RWPE1 (cell line): ENCODE measurements around the gene NELFE.
A peak's percentile ranks its signal among the peaks of the same experiment; 100 is the strongest.
"Not testable (repeated sequence)": the region's sequence is repeated elsewhere in the genome, so short reads cannot be mapped to it uniquely, and the experiment has no call there.

Experiments
- CTCF ChIA-PET: fragments of 350-600 bp; sonication (Branson Sonifier 250); formaldehyde crosslinking; extraction: SDS; loops from one replicate; lab custom pipeline; 2021; lab: Yijun Ruan, JAX
- POLR2A ChIA-PET: fragments of 400-600 bp; formaldehyde crosslinking; extraction: SDS; loops from one replicate; lab custom pipeline; 2020; ENCODE audit warnings: antibody characterized with exemption; ENCODE audit not compliant: low non-redundant PET; lab: Yijun Ruan, JAX
- DNase-seq: peaks from one replicate; pipeline ENCODE4 v3.0.0; 2012; ENCODE audit warnings: low spot score
- H3K27ac ChIP-seq: fragments of 450-650 bp; 2 replicates; pipeline ENCODE4 v1.5.1; 2017
- TF ChIP-seq, protein P1 (sequence below): fragments of 450-650 bp; conservative IDR thresholded peaks from 2 replicates; pipeline ENCODE4 v1.5.1; 2017; ENCODE audit warnings: low read depth, mild to moderate bottlenecking

Gene NELFE

GRCh38 chr6:31958741-31959739 lies at the start of gene NELFE, which contains the start of gene SKIC2:
TSS of gene NELFE (minus strand) at chr6:31958971. CDS start at chr6:31958446, 525 bp downstream.
TSS of gene SKIC2 (plus strand) at chr6:31959175. CDS start at chr6:31959193, 18 bp downstream.
- CTCF ChIA-PET, result no interaction called here
- DNase-seq, result peak; percentile 99
- peak within 1 kb of the TSS; percentile 72 for H3K27ac ChIP-seq
- POLR2A ChIA-PET, result interaction anchor here (0.8 to 1.5 kb wide), 3 partner anchors 11 to 14 kb away, joined by 3 to 6 read pairs (median 4); partner anchors contain the start of genes CFB and DXO
- TF ChIP-seq, protein P1, sequence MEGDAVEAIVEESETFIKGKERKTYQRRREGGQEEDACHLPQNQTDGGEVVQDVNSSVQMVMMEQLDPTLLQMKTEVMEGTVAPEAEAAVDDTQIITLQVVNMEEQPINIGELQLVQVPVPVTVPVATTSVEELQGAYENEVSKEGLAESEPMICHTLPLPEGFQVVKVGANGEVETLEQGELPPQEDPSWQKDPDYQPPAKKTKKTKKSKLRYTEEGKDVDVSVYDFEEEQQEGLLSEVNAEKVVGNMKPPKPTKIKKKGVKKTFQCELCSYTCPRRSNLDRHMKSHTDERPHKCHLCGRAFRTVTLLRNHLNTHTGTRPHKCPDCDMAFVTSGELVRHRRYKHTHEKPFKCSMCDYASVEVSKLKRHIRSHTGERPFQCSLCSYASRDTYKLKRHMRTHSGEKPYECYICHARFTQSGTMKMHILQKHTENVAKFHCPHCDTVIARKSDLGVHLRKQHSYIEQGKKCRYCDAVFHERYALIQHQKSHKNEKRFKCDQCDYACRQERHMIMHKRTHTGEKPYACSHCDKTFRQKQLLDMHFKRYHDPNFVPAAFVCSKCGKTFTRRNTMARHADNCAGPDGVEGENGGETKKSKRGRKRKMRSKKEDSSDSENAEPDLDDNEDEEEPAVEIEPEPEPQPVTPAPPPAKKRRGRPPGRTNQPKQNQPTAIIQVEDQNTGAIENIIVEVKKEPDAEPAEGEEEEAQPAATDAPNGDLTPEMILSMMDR, result no peak

DNA sequence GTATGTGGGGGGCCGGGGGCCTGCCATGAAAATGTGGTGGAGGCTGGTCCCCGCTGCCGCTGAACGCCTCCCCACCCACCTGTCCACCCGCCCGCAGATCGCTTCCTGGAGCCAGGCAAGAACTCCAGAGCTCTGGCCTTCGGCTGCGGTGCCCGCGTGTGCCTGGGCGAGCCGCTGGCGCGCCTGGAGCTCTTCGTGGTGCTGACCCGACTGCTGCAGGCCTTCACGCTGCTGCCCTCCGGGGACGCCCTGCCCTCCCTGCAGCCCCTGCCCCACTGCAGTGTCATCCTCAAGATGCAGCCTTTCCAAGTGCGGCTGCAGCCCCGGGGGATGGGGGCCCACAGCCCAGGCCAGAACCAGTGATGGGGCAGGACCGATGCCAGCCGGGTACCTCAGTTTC lies 49.3 kb upstream of the NELFE start:
- CTCF ChIA-PET, DNase-seq, H3K27ac ChIP-seq, POLR2A ChIA-PET: not testable (repeated sequence)

DNA sequence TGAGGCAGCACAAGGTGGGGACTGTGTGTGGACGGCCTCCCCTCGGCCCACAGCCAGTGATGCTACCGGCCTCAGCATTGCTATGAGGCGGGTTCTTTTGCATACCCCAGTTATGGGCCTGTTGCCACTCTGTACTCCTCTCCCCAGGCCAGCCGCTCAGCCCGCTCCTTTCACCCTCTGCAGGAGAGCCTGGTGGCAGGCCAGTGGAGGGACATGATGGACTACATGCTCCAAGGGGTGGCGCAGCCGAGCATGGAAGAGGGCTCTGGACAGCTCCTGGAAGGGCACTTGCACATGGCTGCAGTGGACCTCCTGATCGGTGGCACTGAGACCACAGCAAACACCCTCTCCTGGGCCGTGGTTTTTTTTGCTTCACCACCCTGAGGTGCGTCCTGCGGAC lies 48.3 kb upstream of the NELFE start:
- POLR2A ChIA-PET, DNase-seq, CTCF ChIA-PET, H3K27ac ChIP-seq: not testable (repeated sequence)

- CTCF ChIA-PET, POLR2A ChIA-PET, DNase-seq, H3K27ac ChIP-seq: not testable (repeated sequence)
Measured at GRCh38 chr6:32005991-32006529, 47.3 kb upstream of the NELFE start.

GRCh38 chr6:32005538-32005880 lies 46.7 kb upstream of the NELFE start:
- H3K27ac ChIP-seq, POLR2A ChIA-PET, DNase-seq, CTCF ChIA-PET: not testable (repeated sequence)

DNA sequence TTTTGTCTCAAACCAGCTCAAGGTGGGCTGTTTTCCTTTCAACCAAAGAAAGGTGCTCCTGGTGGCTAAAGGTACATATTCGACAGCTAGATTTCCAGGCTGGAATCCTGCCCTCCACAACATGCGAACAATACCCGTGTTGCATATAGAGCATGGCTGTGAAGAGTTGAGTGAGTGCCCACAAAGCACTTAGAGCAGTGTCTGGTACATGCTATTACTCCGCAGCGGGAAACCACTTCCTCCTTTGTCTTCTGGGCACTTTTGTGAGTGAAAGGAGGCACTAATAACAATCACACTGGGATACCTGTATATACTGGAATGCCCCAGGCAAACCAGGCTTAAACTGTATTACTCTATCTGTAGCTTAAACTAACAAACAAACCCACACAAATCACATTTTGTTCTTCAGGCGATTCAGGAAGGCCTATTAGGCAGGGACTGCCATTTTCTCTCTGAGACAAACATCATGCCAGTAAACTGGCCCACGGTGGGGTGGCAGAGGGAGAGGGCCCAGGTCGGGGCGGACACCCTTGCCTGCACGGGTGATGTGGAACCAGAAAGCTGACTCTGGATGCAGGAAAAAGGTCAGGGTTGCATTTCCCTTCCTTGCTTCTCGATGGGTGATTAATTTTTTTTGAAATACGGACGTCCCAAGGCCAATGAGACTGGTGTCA lies 46.2 kb upstream of the NELFE start:
- CTCF ChIA-PET, DNase-seq, H3K27ac ChIP-seq, POLR2A ChIA-PET: not testable (repeated sequence)

DNA sequence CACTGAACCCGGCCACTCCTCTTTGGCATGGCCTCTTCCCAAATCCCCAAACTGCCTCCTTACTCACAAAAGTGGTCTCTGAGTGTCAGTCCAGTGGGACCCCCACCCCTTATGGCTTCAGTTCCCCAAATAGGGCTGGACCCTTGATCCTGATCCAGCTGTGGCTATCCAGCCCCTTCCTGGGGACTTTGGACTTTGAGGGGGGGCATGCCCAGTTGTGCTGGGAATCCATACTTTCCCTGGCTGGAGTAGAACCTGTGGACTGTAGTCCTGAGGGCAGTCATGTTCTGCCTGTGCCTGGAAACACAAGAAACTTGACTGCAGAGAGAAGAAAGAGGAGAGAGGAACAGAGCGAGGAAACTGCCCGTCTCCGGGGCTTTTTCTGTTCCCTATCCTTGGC lies 45.6 kb upstream of the NELFE start:
- CTCF ChIA-PET, DNase-seq, POLR2A ChIA-PET, H3K27ac ChIP-seq: not testable (repeated sequence)

GRCh38 chr6:32003301-32003700 lies 44.5 kb upstream of the NELFE start:
- POLR2A ChIA-PET, H3K27ac ChIP-seq, DNase-seq, CTCF ChIA-PET: not testable (repeated sequence)

DNA sequence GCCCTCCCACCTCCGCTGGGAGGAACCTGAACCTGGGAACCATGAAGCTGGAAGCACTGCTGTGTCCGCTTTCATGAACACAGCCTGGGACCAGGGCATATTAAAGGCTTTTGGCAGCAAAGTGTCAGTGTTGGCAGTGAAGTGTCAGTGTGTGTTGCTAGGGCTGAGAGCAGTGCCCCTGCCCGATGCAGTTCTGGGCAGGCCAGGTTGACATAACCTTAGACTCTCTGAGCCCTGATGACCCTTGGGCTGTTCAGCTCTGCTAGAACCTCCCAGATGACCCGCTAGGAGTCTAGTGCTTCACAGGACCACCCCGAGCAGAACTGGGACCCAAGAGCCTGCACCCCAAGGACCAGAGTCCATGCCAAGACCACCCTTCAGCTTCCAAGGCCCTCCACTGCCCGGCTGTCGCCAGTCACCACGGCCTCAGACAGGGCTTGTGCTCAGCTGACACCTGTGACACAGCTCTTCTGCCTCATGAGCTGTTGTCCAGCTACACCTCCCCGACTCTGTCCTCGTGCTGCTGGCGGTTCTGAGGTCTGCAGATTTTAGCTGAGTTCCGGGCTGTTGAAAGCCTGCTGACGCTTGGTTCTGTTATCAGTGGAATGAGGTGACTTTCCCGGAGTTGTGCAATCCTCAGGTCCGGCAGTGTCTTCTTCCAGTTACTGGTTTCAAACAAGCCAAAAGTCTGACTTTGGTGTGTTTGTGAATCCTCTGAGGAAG lies 43.9 kb upstream of the NELFE start:
- DNase-seq, CTCF ChIA-PET, POLR2A ChIA-PET, H3K27ac ChIP-seq: not testable (repeated sequence)

DNA sequence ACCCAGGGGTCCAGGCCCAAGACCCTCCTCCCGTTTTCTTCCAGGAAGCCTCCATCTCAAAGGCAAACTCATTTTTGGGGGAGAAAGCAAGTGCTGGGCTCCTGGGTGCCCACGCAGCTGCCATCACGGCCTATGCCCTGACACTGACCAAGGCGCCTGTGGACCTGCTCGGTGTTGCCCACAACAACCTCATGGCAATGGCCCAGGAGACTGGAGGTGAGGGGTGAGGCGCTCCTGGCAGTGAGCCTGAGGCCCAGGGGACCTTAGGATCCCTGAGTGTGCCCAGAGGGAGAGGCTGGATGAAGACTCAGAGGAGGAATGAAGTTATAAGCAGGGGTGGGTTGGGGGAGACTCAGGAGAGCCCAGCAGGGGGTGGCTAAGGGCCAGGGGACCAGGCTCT lies 37.6 kb upstream of the NELFE start:
- POLR2A ChIA-PET, CTCF ChIA-PET, H3K27ac ChIP-seq, DNase-seq: not testable (repeated sequence)

DNA sequence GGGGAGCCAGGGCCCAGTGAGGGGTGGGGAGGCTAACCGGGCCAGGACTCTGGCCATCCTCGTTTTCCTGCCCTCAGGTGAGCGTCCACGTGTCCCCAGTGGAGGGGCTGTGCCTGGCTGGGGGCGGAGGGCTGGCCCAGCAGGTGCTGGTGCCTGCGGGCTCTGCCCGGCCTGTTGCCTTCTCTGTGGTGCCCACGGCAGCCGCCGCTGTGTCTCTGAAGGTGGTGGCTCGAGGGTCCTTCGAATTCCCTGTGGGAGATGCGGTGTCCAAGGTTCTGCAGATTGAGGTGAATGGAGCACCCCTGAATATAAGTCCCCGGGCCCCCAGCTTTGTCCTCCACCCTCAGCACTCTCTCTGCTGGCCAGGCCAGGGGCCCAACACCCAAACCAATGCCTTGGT lies 35.6 kb upstream of the NELFE start:
- DNase-seq, POLR2A ChIA-PET, H3K27ac ChIP-seq, CTCF ChIA-PET: not testable (repeated sequence)

DNA sequence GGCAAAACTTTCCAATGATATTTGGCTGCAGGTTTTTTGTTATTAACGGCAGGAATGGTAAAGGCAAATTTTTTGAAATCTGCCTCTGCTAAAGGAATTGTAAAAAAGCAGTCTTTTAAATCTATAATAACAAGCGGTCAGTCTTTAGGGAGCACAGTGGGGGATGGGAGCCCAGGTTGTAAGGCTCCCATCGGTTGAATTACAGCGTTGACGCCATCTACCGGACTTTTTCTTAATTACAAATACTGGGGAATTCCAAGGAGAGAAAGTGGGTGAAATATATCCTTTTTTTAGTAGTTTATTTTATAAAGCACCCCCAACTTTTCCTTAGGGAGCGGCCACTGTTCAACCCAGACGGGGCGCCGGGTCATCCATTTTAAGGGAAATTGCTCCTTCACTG lies 30.6 kb upstream of the NELFE start:
- POLR2A ChIA-PET, result not testable (repeated sequence)

GRCh38 chr6:31981744-31982143 lies 23.0 kb upstream of the NELFE start, which contains the start of gene C4A:
TSS of gene C4A (plus strand) at chr6:31982057. CDS start at chr6:31982108, 51 bp downstream.
- POLR2A ChIA-PET, CTCF ChIA-PET, H3K27ac ChIP-seq, DNase-seq: not testable (repeated sequence)

More for the DNA sequence above, 30.6 kb upstream of the NELFE start:
- H3K27ac ChIP-seq, DNase-seq, CTCF ChIA-PET: not testable (repeated sequence)

DNA sequence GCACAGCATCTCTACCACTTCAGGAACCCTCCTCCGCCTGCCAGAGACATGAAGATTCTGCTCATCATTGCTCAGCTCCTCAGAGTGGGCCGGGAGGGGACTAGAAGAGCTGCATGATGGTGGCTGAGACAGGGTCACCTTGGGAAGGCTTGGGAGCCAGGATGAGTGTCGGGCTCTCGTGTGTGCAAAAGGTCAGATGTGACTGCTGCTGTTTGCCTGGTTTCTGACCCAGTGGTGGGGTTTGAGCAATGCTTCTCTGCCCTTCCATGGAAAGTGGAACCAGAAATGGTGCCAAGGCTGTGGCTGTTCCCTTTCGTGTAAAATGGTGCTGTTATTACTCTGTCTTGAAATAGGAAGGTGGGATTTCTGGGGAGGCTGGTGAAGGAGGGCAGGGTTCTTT lies 22.2 kb upstream of the NELFE start:
- H3K27ac ChIP-seq, CTCF ChIA-PET, DNase-seq, POLR2A ChIA-PET: not testable (repeated sequence)
